Fibroblast of skin of left biceps (primary cell): ENCODE results near the gene CRTC1.
A peak's percentile ranks its signal among the peaks of the same experiment; 100 is the strongest.
"Not testable (repeated sequence)": the region's sequence is repeated elsewhere in the genome, so short reads cannot be mapped to it uniquely, and the experiment has no call there.

Experiments used
- DNase-seq, 2 experiments: peaks; one replicate each; pipeline ENCODE4 v3.0.0-alpha.2; 2013; ENCODE audit warnings: low read depth in 2 of 2

Gene CRTC1

DNA sequence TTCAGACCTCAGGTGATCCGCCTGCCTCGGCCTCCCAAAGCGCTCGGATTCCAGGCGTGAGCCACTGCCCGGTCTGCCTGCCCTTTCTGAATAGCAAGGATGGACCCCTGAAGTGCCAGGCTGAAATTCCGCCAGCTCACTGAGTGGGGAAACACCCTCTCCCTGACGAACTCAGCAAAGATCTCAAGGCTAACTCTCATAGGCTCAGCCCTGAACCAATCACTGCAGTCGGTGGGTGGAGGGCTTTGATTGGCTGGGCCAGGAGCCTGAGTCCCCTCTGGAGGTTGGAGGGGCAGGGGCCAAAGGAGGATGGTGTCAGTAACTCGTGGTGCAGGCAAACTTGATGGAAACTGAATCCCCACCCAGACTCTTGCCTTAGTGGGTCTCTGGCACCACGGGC, 118.9 kb downstream of the CRTC1 start:
- DNase-seq, result no peak

DNA sequence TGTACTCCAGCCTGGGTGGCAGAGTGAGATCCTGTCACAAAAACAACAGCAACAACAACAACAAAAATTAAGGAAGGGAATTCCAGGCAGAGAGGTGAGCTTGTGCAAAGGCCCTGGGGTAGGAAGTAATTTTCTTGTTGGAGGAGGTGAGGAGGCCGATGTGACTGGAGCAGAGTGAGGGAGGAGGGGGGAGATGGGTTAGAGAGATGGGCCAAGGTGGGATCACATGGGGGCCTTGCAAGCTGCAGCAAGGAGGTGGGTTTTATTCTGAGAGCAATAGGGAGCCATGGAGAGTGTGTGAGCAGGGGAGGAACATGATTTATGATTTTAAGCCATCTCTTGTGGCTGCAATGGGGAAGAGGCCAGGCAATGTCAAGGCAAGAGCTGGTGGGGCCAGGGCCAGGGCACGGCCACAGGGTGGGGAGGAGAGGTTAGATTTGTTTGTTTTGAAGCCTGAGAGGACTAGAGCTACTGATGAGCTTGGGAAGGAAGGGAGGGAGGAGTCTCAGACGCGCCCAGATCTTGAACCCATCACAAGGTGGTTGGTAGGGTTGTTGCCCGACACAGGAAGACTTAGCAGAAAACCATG, 120.2 kb downstream of the CRTC1 start:
- DNase-seq, result no peak

DNA sequence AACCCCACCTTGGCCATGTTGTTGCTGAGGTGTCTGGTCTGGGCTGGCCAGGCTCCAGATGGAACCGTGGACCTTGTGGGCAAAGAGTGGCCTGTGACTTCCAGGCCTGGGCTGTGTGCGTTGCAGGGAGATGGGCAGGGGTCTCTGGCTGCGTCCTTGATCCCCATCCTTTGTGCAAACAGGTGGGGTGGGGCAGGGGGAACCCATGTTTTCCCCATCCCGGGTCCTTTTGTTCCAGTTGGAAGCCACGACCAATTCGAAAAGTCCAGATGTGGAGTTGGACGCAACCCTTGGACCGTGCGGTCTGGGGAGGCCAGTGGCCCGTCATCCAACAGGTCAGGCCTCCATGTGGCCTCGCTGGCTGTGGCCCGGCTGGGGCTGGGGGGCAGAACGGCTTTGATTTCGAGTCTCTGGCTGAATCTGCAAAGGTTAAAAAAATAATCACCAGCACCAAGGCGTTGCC, 120.7 kb downstream of the CRTC1 start:
- DNase-seq, result no peak

DNA sequence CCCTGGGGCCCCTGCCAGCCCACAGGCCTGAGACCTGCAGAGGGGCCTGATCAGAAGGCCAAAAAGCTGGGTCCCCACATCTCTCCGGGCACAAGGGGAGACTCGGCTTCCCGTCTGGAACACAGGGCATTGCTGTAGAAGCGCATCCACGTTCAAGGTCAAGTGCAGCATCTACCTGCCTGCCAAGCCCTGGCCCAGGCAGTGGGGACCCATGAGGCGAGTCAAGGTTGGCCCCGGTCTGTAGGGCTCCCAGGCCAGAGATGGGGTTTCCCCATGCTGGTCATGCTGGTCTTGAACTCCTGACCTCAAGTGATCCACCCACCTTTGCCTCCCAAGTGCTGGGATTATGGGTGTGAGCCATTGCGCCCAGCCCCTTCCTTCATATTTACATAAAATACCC, 121.2 kb downstream of the CRTC1 start:
- no peak for DNase-seq

DNA sequence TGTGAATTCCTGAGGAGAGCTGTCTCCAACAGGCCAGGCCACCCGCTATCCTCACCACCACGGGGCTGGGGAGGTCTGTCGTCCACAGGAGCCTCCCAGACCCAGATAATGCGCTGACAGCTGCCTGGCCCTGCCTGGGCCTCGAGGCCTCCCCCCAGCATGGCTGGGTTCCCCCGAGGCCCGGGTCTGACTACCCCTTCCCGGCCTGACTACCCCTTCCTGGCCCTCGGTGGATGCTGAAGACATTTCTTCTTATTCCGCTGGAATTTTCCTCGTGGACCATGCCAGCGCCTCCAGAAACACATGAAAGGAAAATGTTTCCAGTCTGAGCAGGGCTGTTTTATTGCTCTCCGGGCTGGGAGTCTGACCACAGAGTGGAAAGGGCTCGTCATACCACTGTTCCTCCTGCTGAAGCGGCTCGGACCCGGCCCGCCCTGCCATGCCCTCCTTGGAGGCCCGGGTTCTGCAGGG, 124.4 kb downstream of the CRTC1 start:
- no peak for DNase-seq

DNA sequence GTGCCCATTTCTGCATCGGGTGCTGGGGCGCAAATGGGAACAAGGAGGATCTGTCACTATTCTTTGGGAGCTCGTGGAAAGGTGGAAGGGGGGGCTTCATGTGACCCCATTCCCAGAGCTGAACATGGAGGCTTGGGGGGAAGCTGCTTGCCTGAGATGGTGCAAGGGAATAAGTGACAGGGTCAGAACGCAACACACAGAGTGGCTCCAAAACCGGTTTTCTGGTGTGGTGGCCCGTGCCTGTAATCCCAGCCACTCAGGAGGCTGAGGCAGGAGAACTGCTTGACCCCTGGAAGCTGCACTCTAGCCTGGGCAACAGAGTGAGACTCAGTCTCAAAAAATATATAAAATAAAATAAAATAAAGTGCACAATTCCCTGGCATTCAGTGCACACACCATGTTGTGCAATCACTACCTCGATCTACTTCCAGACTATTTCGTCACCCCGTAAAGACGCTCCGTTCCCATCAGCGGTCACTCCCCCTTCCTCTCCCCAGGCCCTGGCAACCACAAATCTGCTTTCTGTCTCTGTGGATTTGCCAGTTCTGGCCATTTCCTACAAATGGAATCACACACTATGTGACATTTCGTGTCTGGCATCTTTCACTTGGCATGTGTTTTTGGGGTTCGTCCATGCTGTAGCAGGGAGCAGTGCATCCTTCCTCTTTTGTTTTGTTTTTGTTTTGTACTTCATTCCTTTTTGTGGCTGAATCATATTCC, 125.8 kb downstream of the CRTC1 start:
- DNase-seq, result no peak

DNA sequence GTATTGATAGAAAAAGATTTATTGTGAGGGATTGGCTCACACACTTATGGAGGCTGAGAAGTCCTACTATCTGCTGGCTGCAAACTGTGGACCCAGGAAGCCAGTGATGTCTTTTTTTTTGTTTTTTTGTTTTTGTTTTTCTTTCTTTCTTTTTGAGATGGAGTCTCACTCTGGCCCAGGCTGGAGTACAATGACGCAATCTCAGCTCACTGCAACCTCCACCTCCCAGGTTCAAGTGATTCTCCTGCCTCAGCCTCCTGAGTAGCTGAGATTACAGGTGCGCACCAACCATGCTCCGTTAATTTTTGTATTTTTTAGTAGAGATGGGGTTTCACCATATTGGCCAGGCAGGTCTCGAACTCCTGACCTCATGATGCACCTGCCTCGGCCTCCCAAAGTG, 128.2 kb downstream of the CRTC1 start:
- not testable (repeated sequence) for DNase-seq

DNA sequence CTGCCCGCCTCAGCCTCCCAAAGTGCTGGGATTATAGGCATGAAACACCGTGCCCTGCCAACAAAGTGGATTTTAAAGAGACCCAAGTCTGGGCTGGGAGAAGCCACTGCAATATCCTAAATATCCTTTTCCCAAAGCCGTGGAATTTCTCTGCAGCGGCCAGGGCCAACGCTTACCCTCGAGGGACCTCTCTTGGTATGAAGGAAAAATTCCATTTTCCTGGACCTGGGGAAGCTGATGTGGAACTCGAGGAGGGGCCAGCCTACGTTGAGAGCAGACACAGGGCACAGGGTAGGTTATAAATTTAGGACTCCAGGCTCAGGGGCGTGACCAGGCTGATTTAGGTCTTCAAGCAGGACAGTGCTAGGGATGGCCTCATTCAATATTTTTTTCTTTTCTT, 130.6 kb downstream of the CRTC1 start:
- no peak for DNase-seq

DNA sequence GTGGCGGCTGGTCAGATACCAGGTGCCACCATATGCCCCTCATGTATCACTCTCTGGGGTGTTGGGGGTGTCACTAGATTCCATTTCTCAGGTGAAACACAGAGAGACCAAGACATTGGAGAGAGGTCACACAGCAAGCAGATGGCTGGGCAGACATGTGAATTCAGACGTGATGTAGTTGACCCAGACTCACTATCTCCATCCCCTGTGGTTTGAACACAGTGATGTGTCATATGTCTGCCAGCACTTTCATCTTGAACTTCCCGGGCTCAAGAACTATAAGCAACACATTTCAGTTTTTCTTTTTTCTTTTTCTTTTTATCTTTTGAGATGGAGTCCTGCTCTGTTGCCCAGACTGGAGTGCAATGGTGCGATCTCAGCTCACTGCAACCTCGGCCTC, 132.2 kb downstream of the CRTC1 start:
- no peak for DNase-seq

DNA sequence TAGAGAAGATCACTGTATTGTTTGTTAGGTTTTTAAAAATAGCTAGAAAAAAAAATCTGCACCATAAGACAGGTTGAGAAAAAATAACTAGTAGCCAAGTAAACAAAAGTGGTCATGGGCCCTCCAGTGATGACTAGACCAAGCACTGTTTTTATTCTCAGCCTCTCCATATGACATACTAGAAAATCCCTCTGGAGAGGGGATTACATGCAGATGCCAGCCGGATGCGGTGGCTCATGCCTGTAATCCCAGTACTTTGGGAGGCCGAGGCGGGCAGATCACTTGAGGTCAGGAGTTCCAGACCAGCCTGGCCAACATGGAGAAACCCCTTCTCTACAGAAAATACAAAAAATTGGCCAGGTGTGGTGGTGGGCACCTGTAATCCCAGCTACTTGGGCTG, 133.2 kb downstream of the CRTC1 start:
- DNase-seq, result not testable (repeated sequence)

DNA sequence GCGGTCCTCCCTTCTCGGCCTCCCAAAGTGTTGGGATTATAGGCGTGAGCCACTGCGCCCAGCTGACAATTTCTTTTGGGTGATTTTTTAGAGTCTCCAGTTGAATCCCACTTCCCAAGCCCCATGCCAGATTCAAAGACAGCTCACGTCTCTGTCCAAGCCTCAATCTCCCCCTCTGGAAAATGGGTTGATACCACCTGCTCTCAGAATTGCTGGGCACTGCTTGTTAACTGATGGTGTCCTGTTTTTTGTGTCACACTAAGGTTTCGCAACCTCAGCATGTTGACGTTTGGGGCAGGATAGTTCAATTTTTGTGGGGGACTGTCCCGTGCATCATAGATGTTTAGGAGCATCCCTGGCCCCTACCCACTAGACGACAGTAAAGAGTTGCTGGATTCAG, 134.1 kb downstream of the CRTC1 start:
- DNase-seq, result no peak

DNA sequence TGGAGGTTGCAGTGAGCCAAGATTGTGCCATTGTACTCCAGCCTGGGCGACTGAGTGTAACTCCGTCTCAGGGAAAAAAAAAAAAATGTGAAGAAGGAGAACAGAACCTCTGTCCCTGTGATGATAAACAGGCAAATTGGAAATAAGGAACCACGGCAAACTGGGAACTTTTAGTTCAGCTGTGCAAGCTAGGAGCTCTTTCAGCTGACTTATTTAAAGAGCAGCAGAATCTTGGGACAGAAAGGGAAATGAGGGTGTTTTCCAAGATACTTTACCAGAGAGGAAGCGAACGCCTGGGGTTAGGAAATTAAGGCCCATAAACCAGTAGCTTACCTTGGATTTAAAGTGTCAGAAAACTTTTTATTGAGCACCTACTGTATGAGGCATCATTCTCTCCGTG, 145.3 kb downstream of the CRTC1 start:
- no peak for DNase-seq

DNA sequence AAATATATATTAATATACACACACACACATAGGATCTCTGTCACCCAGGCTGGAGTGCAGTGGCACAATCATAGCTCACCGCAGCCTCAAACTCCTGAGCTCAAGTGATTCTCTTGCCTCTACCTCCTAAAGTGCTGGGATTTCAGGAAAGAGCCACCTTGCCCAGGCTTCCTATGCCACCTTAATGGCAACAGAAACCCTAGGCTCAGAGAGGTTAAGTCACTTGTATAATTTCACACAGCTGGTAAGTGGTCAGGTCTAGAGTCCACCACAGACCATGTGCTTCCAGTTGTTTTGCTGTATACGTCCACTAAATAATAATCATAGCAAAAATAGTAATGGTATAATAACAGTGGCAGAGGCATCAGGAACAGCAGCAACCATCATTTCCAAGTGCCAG, 147.0 kb downstream of the CRTC1 start:
- no peak for DNase-seq

DNA sequence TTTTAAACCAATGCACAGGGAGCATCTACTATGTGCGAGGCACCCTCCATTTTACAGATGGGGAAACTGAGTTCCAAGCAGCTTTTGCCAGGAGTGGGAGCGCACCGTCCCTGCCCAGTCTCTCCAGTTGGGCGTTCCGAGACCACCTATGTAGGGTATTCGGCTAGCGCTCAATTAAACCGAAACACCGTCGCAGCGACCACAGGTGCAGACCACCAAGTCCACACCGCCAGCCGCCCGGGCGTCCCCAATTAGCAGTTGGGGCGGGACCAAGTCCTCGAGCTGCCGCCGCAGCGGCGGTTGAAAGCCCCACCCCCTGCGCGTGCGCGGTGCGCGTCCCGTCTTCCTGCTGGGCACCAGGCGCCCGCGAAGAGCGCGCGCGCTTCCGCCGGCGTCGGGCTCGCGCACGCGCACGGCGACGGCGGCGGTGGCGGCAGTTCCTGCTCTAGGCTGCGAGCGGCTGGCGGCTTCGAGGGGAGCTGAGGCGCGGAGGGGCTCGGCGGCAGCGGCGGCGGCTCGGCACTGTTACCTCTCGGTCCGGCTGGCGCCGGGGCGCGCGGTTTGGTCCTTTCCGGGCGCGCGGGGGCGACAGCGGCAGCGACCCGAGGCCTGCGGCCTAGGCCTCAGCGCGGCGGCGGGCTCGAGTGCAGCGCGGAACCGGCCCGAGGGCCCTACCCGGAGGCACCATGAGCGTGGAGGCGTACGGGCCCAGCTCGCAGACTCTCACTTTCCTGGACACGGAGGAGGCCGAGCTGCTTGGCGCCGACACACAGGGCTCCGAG, 148.2 kb downstream of the CRTC1 start, which contains the start of gene UPF1:
Gene UPF1 (plus strand): TSS at position 436 of the 782 bp plus-strand sequence. CDS start 251 bp downstream, at position 687.
- DNase-seq, result peak; percentile 65 to 77
